OCI-LY1 (cell line): ENCODE data around the gene FRMD4A.

Experiments
- H2AFZ ChIP-seq: fragments of 200-600 bp; sonication (generic), shearing (Covaris generic); 2 replicates; pipeline ENCODE4 v1.6.0; 2014; ENCODE audit warnings: antibody characterized with exemption, mild to moderate bottlenecking, low read length
- H3F3A ChIP-seq: fragments of 200-600 bp; sonication (generic), shearing (Covaris generic); 2 replicates; pipeline ENCODE4 v1.6.0; 2014; ENCODE audit warnings: mild to moderate bottlenecking, antibody characterized with exemption, low read length, moderate library complexity; ENCODE audit not compliant: insufficient read depth
- H3K27ac ChIP-seq: fragments of 200-600 bp; sonication (generic); 2 replicates; pipeline ENCODE4 v1.5.1; 2014; ENCODE audit warnings: low read length, mixed run types, mild to moderate bottlenecking, low read depth; ENCODE audit not compliant: poor library complexity, severe bottlenecking
- H3K27me3 ChIP-seq: fragments of 200-600 bp; sonication (generic); 2 replicates; pipeline ENCODE4 v1.6.0; 2014; ENCODE audit warnings: antibody characterized with exemption, mild to moderate bottlenecking, low read length, moderate library complexity; ENCODE audit not compliant: insufficient read depth
- H3K36me3 ChIP-seq: fragments of 200-600 bp; sonication (generic); 2 replicates; pipeline ENCODE4 v1.6.1; 2014; ENCODE audit warnings: mild to moderate bottlenecking, antibody characterized with exemption, low read length, moderate library complexity, mixed read lengths; ENCODE audit not compliant: insufficient read depth
- H3K4me1 ChIP-seq: fragments of 200-600 bp; sonication (generic); 2 replicates; pipeline ENCODE4 v1.5.1; 2014; ENCODE audit warnings: mild to moderate bottlenecking, low read length, moderate library complexity; ENCODE audit not compliant: insufficient read depth, severe bottlenecking
- H3K4me2 ChIP-seq: fragments of 200-600 bp; sonication (generic), shearing (Covaris generic); 2 replicates; pipeline ENCODE4 v1.6.1; 2014; ENCODE audit warnings: low read length
- H3K4me3 ChIP-seq: fragments of 200-600 bp; sonication (generic); 2 replicates; pipeline ENCODE4 v1.5.1; 2014; ENCODE audit warnings: low read length, low read depth, mild to moderate bottlenecking, mixed read lengths; ENCODE audit not compliant: poor library complexity, severe bottlenecking
- H3K79me2 ChIP-seq: fragments of 200-600 bp; shearing (Covaris generic); 2 replicates; pipeline ENCODE4 v1.6.1; 2016; ENCODE audit warnings: mixed run types, low read length, mixed read lengths; ENCODE audit not compliant: insufficient read depth
- H3K9ac ChIP-seq: fragments of 200-600 bp; sonication (generic), shearing (Covaris generic); 2 replicates; pipeline ENCODE4 v1.6.1; 2014; ENCODE audit warnings: mild to moderate bottlenecking, low read length, mixed read lengths
- H3K9me2 ChIP-seq: fragments of 200-600 bp; sonication (generic), shearing (Covaris generic); 2 replicates; pipeline ENCODE4 v1.6.1; 2014; ENCODE audit warnings: low read depth, mild to moderate bottlenecking, low read length, mixed read lengths
- H3K9me3 ChIP-seq: fragments of 200-600 bp; shearing (Covaris generic); 2 replicates; pipeline ENCODE4 v1.6.1; 2014; ENCODE audit warnings: low read length, mixed read lengths
- H4K20me1 ChIP-seq: fragments of 200-600 bp; sonication (generic), shearing (Covaris generic); 2 replicates; pipeline ENCODE4 v1.6.0; 2016; ENCODE audit warnings: mild to moderate bottlenecking, low read length; ENCODE audit not compliant: insufficient read depth
- CTCF ChIP-seq: fragments of 200-600 bp; sonication (generic), shearing (Covaris generic); IDR thresholded peaks from 2 replicates; pipeline ENCODE4 v1.5.1; 2017; ENCODE audit warnings: mild to moderate bottlenecking, antibody characterized with exemption, low read length, moderate library complexity, mixed read lengths
- EZH2 ChIP-seq: fragments of 200-600 bp; sonication (generic), shearing (Covaris generic); IDR thresholded peaks from 2 replicates; pipeline ENCODE4 v1.8.0; 2017; ENCODE audit warnings: borderline replicate concordance, mixed run types, mild to moderate bottlenecking, antibody characterized with exemption, low read length, moderate library complexity, mixed read lengths

The FRMD4A gene

DNA sequence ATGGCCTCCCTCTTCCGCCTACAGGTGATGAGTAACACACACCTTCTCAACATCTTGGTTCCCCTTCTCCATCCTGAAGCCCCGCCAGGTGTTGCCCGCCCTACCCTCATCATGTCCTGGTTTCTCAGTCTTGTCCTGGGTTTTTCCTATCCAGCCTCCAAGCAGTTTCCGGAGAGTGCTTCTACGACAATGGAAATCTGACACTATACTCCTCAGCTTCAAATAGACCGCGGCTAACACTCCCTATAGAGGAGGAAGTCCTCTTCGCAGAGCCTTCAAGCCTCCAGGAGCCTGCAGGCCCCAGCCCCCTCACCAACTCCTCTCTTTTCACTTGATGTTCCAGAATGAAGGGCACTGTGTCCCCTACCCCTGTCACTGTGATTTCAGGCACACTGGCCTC, 596.6 kb downstream of the FRMD4A start:
- Histone ChIP-seq H3K27ac (no peak overlapping the region), H3K4me3 (no peak overlapping the region), H3K4me2 (no peak overlapping the region), H3K27me3 (no peaks in the 10 kb centered on the region), H3K9me3 (no peaks in the 10 kb centered on the region), H3K4me1 (no peaks in the 10 kb centered on the region), H3K79me2 (no peaks in the 10 kb centered on the region), H2AFZ (no peak overlapping the region), H3F3A (no peaks in the 10 kb centered on the region), H3K9me2 (no peaks in the 10 kb centered on the region), H3K9ac (no peak overlapping the region), H4K20me1 (no peaks in the 10 kb centered on the region), H3K36me3 (no peaks in the 10 kb centered on the region)
- TF ChIP-seq EZH2 (no peak), CTCF (no peak)

DNA sequence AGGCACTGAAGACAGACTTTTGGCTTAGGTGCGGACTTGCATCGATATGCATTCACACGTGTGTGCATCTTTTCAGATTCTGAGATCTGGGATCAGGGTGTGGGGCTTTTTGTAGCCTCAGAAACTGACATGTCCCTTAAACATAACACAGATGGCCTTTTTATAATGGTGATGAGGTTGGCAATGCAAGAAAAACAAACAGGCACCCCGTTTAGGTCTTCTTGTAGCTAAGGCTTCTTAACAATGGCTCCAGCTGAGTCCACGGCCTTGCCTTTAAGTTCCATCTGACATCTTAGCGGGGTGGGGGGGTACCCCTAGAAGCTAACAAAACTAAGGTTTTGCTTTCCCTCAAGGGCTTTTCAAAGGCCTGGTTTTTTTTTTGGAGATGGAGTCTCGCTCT, 597.7 kb downstream of the FRMD4A start:
- no peaks in the 10 kb centered on the region for H3K36me3 ChIP-seq
- no peak overlapping the region for H3K27ac ChIP-seq
- no peaks in the 10 kb centered on the region for H3K79me2 ChIP-seq
- no peak overlapping the region for H2AFZ ChIP-seq
- H3K27me3 ChIP-seq = no peaks in the 10 kb centered on the region
- H3K4me2 ChIP-seq = no peak overlapping the region
- no peaks in the 10 kb centered on the region for H4K20me1 ChIP-seq
- H3F3A ChIP-seq = no peaks in the 10 kb centered on the region
- no peak overlapping the region for H3K9ac ChIP-seq
- H3K9me2 ChIP-seq = no peaks in the 10 kb centered on the region
- no peaks in the 10 kb centered on the region for H3K9me3 ChIP-seq
- H3K4me3 ChIP-seq = no peak overlapping the region
- no peaks in the 10 kb centered on the region for H3K4me1 ChIP-seq
- TF ChIP-seq EZH2 (no peak), CTCF (no peak)

DNA sequence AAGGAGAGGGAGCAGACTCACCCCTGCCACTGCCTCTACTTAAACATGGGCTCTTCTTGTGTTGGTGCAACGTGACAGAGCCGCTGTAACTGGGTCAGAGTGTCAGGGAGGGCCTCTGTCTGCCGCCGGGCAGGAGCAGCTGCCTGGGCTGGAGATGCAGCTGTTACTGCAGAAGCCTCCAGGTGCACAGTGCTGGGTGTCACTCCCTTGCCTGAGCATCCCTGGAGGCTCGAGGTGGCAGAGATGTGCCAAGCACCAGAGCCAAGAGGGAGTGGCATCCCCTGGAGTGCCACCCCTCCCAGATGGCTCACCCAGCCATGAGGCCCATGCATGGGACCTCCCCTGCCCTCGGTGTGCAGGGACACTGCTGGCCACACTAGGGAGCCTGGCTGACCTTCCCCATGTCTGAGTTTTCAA, 598.3 kb downstream of the FRMD4A start:
- TF ChIP-seq EZH2 (no peak), CTCF (no peak)

More for the DNA sequence above, 598.3 kb downstream of the FRMD4A start:
- no peaks in the 10 kb centered on the region for H4K20me1 ChIP-seq
- H3K9ac ChIP-seq = no peak overlapping the region
- no peak overlapping the region for H3K4me3 ChIP-seq
- no peaks in the 10 kb centered on the region for H3K9me2 ChIP-seq
- no peaks in the 10 kb centered on the region for H3K79me2 ChIP-seq
- H3K36me3 ChIP-seq = no peaks in the 10 kb centered on the region
- H3F3A ChIP-seq = no peaks in the 10 kb centered on the region
- H3K27ac ChIP-seq = no peak overlapping the region
- no peaks in the 10 kb centered on the region for H3K9me3 ChIP-seq
- H3K27me3 ChIP-seq = no peaks in the 10 kb centered on the region
- no peak overlapping the region for H2AFZ ChIP-seq
- no peak overlapping the region for H3K4me2 ChIP-seq
- H3K4me1 ChIP-seq = no peaks in the 10 kb centered on the region
